PC-9 (cell line): Measurements from ENCODE around the gene KCNQ1OT1. TPM values are rescaled to one million over a fixed set of nuclear protein-coding genes. Genes with fewer than 3 reads are reported as not detected.
"Not testable (repeated sequence)": the region's sequence is repeated elsewhere in the genome, so short reads cannot be mapped to it uniquely, and the experiment has no call there.

Source experiments
- BruUV-seq: library from RNA; stranded (reverse); fragments of 400-500 nt; replicated peaks from 2 replicates; lab custom pipeline; 2021; lab: Mats Ljungman, UMichigan
- CTCF ChIA-PET: fragments of 300-600 bp; sonication (Branson Sonifier 250); formaldehyde crosslinking; loops from one replicate; lab custom pipeline; 2022; ENCODE audit warnings: antibody characterized with exemption; lab: Charles Lee
- POLR2A ChIA-PET: fragments of 300-600 bp; sonication (Branson Sonifier 250); formaldehyde crosslinking; loops from one replicate; lab custom pipeline; 2022; ENCODE audit warnings: antibody characterized with exemption; ENCODE audit not compliant: unreplicated experiment; lab: Charles Lee
- DNase-seq, 2 experiments: peaks; one replicate each; pipeline versions ENCODE4 v3.0.0 to v3.0.0-alpha.2; 2015 to 2022; ENCODE audit warnings: mixed read lengths in 1 of 2
- H2AFZ ChIP-seq: fragments of 200-600 bp; sonication (generic); 2 replicates; pipeline ENCODE4 v1.8.1; 2017; ENCODE audit warnings: antibody characterized with exemption
- H3F3A ChIP-seq: fragments of 200-600 bp; sonication (generic); 2 replicates; pipeline ENCODE4 v1.8.1; 2017; ENCODE audit warnings: antibody characterized with exemption, mild to moderate bottlenecking, low read depth; ENCODE audit not compliant: insufficient read depth
- H3K27ac ChIP-seq: fragments of 200-600 bp; sonication (generic); 2 replicates; pipeline ENCODE4 v1.6.1; 2016; ENCODE audit warnings: mixed run types
- H3K27me3 ChIP-seq: fragments of 200-600 bp; sonication (generic); 2 replicates; pipeline ENCODE4 v1.6.1; 2016; ENCODE audit warnings: low read depth, mixed run types; ENCODE audit not compliant: insufficient read depth
- H3K36me3 ChIP-seq: fragments of 200-600 bp; sonication (generic); 2 replicates; pipeline ENCODE4 v1.6.1; 2016; ENCODE audit warnings: low read depth, mixed run types
- H3K4me1 ChIP-seq: fragments of 200-600 bp; sonication (generic); replicated peaks from 2 replicates; pipeline ENCODE4 v1.6.1; 2016; ENCODE audit warnings: mixed run types; ENCODE audit not compliant: insufficient read depth
- H3K4me2 ChIP-seq: fragments of 200-600 bp; sonication (generic); 2 replicates; pipeline ENCODE4 v1.6.1; 2017; ENCODE audit warnings: mixed run types
- H3K4me3 ChIP-seq: fragments of 200-600 bp; sonication (generic); 2 replicates; pipeline ENCODE4 v1.6.1; 2016; ENCODE audit warnings: mixed run types
- H3K79me2 ChIP-seq: fragments of 200-600 bp; sonication (generic); 2 replicates; pipeline ENCODE4 v1.6.1; 2017; ENCODE audit warnings: low read depth, mixed run types
- H3K9me2 ChIP-seq: fragments of 200-600 bp; sonication (generic); 2 replicates; pipeline ENCODE4 v1.8.1; 2017; ENCODE audit warnings: mild to moderate bottlenecking; ENCODE audit not compliant: insufficient read depth
- H3K9me3 ChIP-seq: fragments of 200-600 bp; sonication (generic); 2 replicates; pipeline ENCODE4 v1.8.1; 2016; ENCODE audit warnings: low read depth; ENCODE audit not compliant: insufficient read depth
- H4K20me1 ChIP-seq: fragments of 200-600 bp; sonication (generic); 2 replicates; pipeline ENCODE4 v1.8.1; 2017; ENCODE audit not compliant: insufficient read depth
- EZH2 ChIP-seq: fragments of 200-600 bp; sonication (generic); IDR thresholded peaks from 2 replicates; pipeline ENCODE4 v1.8.0; 2017; ENCODE audit warnings: antibody characterized with exemption, low read depth
- intact Hi-C: fragments of 100-400 bp; cut with micrococcal nuclease; formaldehyde crosslinking; loops from one replicate; pipeline ENCODE4 v1.10.0; 2022; ENCODE audit not compliant: unreplicated experiment
- total RNA-seq: library from RNA; stranded (reverse); gene quantifications from 2 replicates; pipeline ENCODE4 v1.2.3, GENCODE V29; 2021
- TF ChIP-seq, protein P1 (sequence below): fragments of 200-600 bp; sonication (generic); conservative IDR thresholded peaks from 2 replicates; pipeline ENCODE4 v1.6.1; 2017; ENCODE audit warnings: mixed run types, antibody characterized with exemption, mild to moderate bottlenecking, moderate library complexity

Gene KCNQ1OT1
- total RNA-seq, 1 experiment from 2014 or later: 3.4 TPM

DNA sequence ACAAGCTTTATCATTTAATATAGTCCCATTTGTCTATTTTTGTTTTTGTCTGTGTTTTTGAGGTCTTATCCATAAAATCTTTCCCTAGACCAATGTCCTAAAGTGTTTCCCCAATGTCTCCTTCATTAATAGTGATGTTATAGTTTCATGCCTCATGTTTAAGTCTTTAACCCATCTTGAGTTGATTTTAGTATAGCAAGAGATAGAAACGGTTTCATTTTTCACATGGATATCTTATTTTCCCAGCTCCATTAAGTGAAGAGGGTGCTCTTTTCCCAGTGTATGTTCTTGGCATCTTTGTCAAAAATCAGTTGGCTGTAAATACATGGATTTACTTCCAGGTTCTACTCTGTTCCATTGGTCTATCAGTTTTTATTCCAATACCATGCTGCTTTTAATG, 58.2 kb downstream of the KCNQ1OT1 start:
- TF ChIP-seq, protein P1, sequence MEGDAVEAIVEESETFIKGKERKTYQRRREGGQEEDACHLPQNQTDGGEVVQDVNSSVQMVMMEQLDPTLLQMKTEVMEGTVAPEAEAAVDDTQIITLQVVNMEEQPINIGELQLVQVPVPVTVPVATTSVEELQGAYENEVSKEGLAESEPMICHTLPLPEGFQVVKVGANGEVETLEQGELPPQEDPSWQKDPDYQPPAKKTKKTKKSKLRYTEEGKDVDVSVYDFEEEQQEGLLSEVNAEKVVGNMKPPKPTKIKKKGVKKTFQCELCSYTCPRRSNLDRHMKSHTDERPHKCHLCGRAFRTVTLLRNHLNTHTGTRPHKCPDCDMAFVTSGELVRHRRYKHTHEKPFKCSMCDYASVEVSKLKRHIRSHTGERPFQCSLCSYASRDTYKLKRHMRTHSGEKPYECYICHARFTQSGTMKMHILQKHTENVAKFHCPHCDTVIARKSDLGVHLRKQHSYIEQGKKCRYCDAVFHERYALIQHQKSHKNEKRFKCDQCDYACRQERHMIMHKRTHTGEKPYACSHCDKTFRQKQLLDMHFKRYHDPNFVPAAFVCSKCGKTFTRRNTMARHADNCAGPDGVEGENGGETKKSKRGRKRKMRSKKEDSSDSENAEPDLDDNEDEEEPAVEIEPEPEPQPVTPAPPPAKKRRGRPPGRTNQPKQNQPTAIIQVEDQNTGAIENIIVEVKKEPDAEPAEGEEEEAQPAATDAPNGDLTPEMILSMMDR: no peak
- TF ChIP-seq EZH2: no peak
- Histone ChIP-seq H3K36me3 (no peaks in the 10 kb centered on the region), H3K27me3 (no peaks in the 10 kb centered on the region), H3K27ac (no peak overlapping the region), H3K4me1 (no peaks in the 10 kb centered on the region), H3K4me3 (no peak overlapping the region), H3K4me2 (no peak overlapping the region), H3F3A (no peaks in the 10 kb centered on the region), H3K9me3 (peaks cover 40% of the 10 kb centered on the region), H3K79me2 (no peaks in the 10 kb centered on the region), H4K20me1 (no peaks in the 10 kb centered on the region), H2AFZ (no peak overlapping the region), H3K9me2 (no peaks in the 10 kb centered on the region)
- intact Hi-C loops: no loop called here
- POLR2A ChIA-PET: no interaction called here
- no TSS peak for BruUV-seq
- CTCF ChIA-PET: no interaction called here
- DNase-seq: no peak

DNA sequence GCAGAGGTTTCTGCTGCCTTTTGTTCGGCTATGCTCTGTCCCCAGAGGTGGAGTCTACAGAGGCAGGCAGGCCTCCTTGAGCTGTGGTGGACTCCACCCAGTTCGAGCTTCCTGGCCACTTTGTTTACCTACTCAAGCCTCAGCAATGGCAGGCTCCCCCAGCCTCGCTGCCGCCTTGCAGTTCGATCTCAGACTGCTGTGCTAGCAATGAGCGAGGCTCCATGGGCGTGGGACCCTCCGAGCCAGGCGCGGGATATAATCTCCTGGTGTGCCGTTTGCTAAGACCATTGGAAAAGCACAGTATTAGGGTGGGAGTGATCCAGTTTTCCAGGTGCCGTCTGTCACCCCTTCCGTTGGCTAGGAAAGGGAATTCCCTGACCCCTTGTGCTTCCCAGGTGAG, 60.0 kb downstream of the KCNQ1OT1 start:
- CTCF ChIA-PET, H3K27ac ChIP-seq, POLR2A ChIA-PET, BruUV-seq, H4K20me1 ChIP-seq, H3K36me3 ChIP-seq, intact Hi-C loops, H3K4me1 ChIP-seq, H3K4me3 ChIP-seq, H3K27me3 ChIP-seq, H2AFZ ChIP-seq, H3K9me2 ChIP-seq, H3K79me2 ChIP-seq, DNase-seq, H3F3A ChIP-seq, H3K4me2 ChIP-seq: not testable (repeated sequence)
- H3K9me3 ChIP-seq: peaks cover 33% of the 10 kb centered on the region

DNA sequence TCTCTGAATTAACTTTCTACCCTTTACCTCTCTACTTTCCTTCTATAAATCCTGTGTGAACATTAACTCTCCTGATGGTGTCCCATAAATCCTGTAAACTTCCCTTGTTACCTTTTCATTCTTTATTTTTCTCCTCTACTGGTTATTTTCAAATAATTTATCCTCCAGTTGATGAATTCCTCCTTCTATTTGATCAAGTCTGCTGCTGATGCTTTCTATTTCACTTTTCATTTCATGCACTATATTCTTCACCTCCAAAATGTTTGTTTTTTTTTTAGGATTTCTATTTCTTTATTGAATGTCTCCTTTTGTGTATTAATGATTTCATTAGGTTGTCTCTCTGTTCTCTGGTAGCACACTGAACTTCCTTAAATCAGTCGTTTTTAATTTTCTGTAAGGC, 68.6 kb downstream of the KCNQ1OT1 start:
- Histone ChIP-seq H3K4me3 (no peak overlapping the region), H3K27ac (no peak overlapping the region), H3K9me3 (peaks cover 60% of the 10 kb centered on the region), H3K4me2 (no peak overlapping the region), H4K20me1 (no peaks in the 10 kb centered on the region), H3K36me3 (no peaks in the 10 kb centered on the region), H3K4me1 (no peaks in the 10 kb centered on the region), H2AFZ (no peak overlapping the region), H3K79me2 (no peaks in the 10 kb centered on the region), H3K9me2 (no peaks in the 10 kb centered on the region), H3F3A (peaks cover 3% of the 10 kb centered on the region; the same call in 1 of the 2 replicates), H3K27me3 (no peaks in the 10 kb centered on the region)
- no TSS peak for BruUV-seq
- no peak for DNase-seq
- POLR2A ChIA-PET: no interaction called here
- CTCF ChIA-PET: no interaction called here
- TF ChIP-seq, protein P1: no peak
- TF ChIP-seq EZH2: no peak
- intact Hi-C loops: no loop called here

DNA sequence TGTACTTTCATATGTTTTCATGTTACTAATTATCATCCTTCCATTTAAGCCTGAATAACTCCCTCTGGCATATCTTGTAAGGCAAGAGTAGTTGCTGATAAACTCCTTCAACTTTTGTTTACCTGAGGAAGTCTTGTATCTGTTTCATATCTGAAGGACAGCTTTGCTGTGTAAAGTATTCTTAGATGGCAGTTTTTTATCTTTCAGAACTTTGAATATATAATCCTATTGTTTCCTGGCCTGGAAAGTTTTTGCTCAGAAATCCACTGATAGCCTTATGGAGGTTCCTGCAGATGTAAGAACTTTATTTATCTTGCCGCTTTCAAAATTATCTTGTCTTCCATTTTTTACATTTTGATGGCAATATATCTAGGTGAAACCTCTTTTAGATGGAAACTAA, 69.1 kb downstream of the KCNQ1OT1 start:
- DNase-seq: no peak
- ChIA-PET CTCF (no interaction called here), POLR2A (no interaction called here)
- Histone ChIP-seq H3K4me1 (no peaks in the 10 kb centered on the region), H4K20me1 (no peaks in the 10 kb centered on the region), H2AFZ (no peak overlapping the region), H3K4me3 (no peak overlapping the region), H3K9me3 (peaks cover 60% of the 10 kb centered on the region), H3K9me2 (no peaks in the 10 kb centered on the region), H3K27ac (no peak overlapping the region), H3K4me2 (no peak overlapping the region), H3F3A (peaks cover 3% of the 10 kb centered on the region; the same call in 1 of the 2 replicates), H3K27me3 (no peaks in the 10 kb centered on the region), H3K36me3 (no peaks in the 10 kb centered on the region), H3K79me2 (no peaks in the 10 kb centered on the region)
- intact Hi-C loops: no loop called here
- no TSS peak for BruUV-seq
- TF ChIP-seq EZH2: no peak
- TF ChIP-seq, protein P1: no peak
